ENCODE measurements around the gene CHORDC1.
"Not testable (repeated sequence)": the region's sequence is repeated elsewhere in the genome, so short reads cannot be mapped to it uniquely, and the experiment has no call there.

The CHORDC1 gene

DNA sequence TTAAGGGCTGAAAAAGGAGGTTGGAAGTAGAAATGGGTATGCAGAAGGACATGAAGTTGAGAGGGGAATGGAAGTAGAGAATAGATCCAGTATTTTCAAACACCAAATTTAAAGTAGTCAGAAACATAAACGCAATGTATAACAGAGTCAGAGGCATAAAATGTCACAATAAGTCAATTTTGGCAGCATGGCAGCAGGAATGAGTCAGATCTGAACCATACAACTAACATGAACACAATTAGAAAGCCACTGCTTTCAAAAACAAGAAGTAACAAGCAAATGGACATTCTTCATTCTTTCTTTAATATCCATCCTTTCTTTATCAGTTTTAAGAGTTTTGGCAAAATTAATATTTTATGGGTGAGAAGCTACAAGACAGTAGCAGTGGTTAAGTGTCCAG is 2.5 kb downstream of the CHORDC1 start:
- CTCF ChIA-PET, result interaction anchor here (0.7 to 1.1 kb wide), 2 partner anchors 15 to 1034 kb away, joined by 3 to 4 read pairs; no protein-coding TSS in a partner anchor
- DNase-seq (ENCODE audit: extremely low spot score), result no peak
- no peak for TF ChIP-seq FOXK2 (IDR thresholded peaks at IDR 0.05)
- TF ChIP-seq BHLHE40 (IDR thresholded peaks at IDR 0.05; ENCODE audit: borderline replicate concordance), result no peak
- TF ChIP-seq CTBP1 (IDR thresholded peaks at IDR 0.05; ENCODE audit: borderline replicate concordance), result no peak

DNA sequence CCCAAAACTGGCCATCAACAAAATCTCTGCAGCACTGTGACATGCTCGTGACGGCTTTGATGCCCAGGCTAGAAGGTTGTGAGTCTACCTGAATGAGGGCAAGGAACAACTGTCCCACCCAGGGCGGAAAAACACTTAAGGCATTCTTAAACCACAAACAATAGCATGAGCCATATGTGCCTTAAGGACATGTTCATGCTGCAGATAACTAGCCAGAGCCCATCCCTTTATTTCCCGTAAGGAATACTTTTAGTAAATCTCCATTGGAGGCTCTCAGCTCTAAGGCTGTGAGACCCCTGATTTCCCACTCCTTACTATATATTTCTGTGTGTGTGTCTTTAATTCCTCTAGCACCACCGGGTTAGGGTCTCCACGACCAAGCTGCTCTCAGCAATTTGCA is 3.4 kb downstream of the CHORDC1 start:
- POLR2A ChIA-PET, result no interaction called here
- CTCF ChIA-PET, result interaction anchor here (1.1 kb wide), 1 partner anchor 14 kb away, joined by 4 read pairs; no protein-coding TSS in a partner anchor
- no peak for DNase-seq (ENCODE audit: extremely low spot score)
- no peak for TF ChIP-seq CTBP1 (IDR thresholded peaks at IDR 0.05; ENCODE audit: borderline replicate concordance)
- TF ChIP-seq TARDBP (IDR thresholded peaks at IDR 0.05), result no peak
- TF ChIP-seq SUZ12 (IDR thresholded peaks at IDR 0.05), result no peak
- no peak for TF ChIP-seq FOXM1 (IDR thresholded peaks at IDR 0.05; ENCODE audit: borderline replicate concordance)
- TF ChIP-seq FOXA1 (IDR thresholded peaks at IDR 0.05), result no peak
- TF ChIP-seq, protein P1, sequence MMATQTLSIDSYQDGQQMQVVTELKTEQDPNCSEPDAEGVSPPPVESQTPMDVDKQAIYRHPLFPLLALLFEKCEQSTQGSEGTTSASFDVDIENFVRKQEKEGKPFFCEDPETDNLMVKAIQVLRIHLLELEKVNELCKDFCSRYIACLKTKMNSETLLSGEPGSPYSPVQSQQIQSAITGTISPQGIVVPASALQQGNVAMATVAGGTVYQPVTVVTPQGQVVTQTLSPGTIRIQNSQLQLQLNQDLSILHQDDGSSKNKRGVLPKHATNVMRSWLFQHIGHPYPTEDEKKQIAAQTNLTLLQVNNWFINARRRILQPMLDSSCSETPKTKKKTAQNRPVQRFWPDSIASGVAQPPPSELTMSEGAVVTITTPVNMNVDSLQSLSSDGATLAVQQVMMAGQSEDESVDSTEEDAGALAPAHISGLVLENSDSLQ (IDR thresholded peaks at IDR 0.05), result no peak
- no peak for TF ChIP-seq ELF4 (IDR thresholded peaks at IDR 0.05)
- no peak for TF ChIP-seq BHLHE40 (IDR thresholded peaks at IDR 0.05; ENCODE audit: borderline replicate concordance)
- TF ChIP-seq LEF1 (IDR thresholded peaks at IDR 0.05; ENCODE audit: borderline replicate concordance), result no peak
- TF ChIP-seq SP1 (IDR thresholded peaks at IDR 0.05), result no peak
- TF ChIP-seq HDGF (IDR thresholded peaks at IDR 0.05; ENCODE audit: borderline replicate concordance), result no peak
- TF ChIP-seq L3MBTL2 (conservative IDR thresholded peaks at IDR 0.05), result no peak

More for the DNA sequence above, 2.5 kb downstream of the CHORDC1 start:
- POLR2A ChIA-PET, result no interaction called here

DNA sequence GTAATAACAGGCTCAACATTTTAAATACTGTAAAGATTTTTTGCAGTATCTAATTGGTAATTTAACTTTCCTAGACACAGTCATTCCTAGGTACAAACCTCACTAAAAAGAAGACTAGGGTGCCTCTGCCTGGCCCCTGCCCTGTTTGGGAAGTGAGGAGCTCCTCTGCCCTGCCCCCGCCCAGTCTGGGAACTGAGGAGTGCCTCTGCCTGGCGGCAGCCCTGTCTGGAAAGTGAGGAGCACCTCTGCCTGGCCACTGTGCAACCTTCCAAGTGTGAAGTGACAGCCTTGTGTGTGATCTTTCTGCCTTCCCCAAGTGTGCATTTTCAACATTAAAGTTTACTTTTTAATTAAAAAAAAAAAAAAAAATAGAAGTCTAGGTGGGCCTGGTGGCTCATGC is 4.2 kb downstream of the CHORDC1 start:
- TF ChIP-seq NFRKB (IDR thresholded peaks at IDR 0.05), result no peak
- no peak for TF ChIP-seq FOXM1 (IDR thresholded peaks at IDR 0.05; ENCODE audit: borderline replicate concordance)
- TF ChIP-seq SP1 (IDR thresholded peaks at IDR 0.05), result no peak
- TF ChIP-seq FOXA1 (IDR thresholded peaks at IDR 0.05), result no peak
- TF ChIP-seq HDGF (IDR thresholded peaks at IDR 0.05; ENCODE audit: borderline replicate concordance), result no peak
- TF ChIP-seq L3MBTL2 (conservative IDR thresholded peaks at IDR 0.05), result no peak
- no peak for TF ChIP-seq LEF1 (IDR thresholded peaks at IDR 0.05; ENCODE audit: borderline replicate concordance)
- TF ChIP-seq FOXK2 (IDR thresholded peaks at IDR 0.05), result no peak
- TF ChIP-seq BHLHE40 (IDR thresholded peaks at IDR 0.05; ENCODE audit: borderline replicate concordance), result no peak
- ChIA-PET CTCF (interaction anchor here (1.3 kb wide), 1 partner anchor 22 kb away, joined by 3 read pairs; no protein-coding TSS in a partner anchor), POLR2A (no interaction called here)
- DNase-seq (ENCODE audit: extremely low spot score), result no peak

DNA sequence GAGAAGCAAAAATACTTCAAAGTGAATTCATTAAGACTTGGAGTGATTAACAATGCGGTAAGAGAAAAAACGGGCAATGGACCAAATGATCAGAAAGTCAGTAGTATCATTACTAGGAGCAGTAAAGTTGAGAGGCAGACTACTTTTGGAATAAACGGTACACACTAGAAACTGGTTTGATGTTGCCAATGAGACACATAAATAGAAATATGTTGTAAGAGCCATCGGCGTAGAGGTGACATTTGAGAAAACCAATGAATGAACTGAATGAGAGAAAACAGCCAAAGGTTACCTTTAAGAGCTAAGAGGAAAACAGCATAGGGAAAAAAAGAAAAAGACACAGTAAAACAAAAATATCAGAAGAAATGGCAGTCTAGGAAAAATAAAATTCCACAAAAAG is 6.2 kb downstream of the CHORDC1 start:
- CTCF ChIA-PET, result no interaction called here
- no peak for DNase-seq (ENCODE audit: extremely low spot score)

DNA sequence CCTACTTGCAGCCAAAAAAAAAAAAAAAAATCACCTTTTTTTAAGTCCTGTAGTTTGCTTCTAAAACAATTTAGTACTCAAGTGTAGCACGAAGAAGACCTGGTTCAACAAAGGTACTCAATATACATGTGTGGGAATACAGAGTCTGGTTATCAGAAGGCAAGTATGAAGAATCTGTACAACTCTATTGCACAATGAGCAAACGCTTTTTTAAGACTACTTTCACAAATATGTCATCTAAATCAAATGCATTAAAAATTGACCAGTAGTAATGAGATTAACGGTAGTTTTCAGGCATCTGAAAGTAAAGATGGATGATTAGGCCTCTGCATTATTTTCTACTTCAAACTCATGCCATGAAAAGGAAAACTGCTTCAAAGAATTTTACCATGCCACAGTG is 9.5 kb downstream of the CHORDC1 start:
- CTCF ChIA-PET, result interaction anchor here (1.1 kb wide), 1 partner anchor 8 kb away, joined by 5 read pairs; no protein-coding TSS in a partner anchor

More for the DNA sequence above, 6.2 kb downstream of the CHORDC1 start:
- TF ChIP-seq CTBP1 (IDR thresholded peaks at IDR 0.05; ENCODE audit: borderline replicate concordance), result no peak
- TF ChIP-seq, protein P1 (IDR thresholded peaks at IDR 0.05), result no peak
- no peak for TF ChIP-seq SP1 (IDR thresholded peaks at IDR 0.05)
- TF ChIP-seq LEF1 (IDR thresholded peaks at IDR 0.05; ENCODE audit: borderline replicate concordance), result no peak
- no peak for TF ChIP-seq FOXK2 (IDR thresholded peaks at IDR 0.05)
- TF ChIP-seq ELF4 (IDR thresholded peaks at IDR 0.05), result no peak
- no peak for TF ChIP-seq L3MBTL2 (conservative IDR thresholded peaks at IDR 0.05)
- no peak for TF ChIP-seq FOXA1 (IDR thresholded peaks at IDR 0.05)
- no peak for TF ChIP-seq BHLHE40 (IDR thresholded peaks at IDR 0.05; ENCODE audit: borderline replicate concordance)
- no peak for TF ChIP-seq SUZ12 (IDR thresholded peaks at IDR 0.05)
- no peak for TF ChIP-seq ARNT (IDR thresholded peaks at IDR 0.05)
- no peak for TF ChIP-seq TARDBP (IDR thresholded peaks at IDR 0.05)
- POLR2A ChIA-PET, result no interaction called here

DNA sequence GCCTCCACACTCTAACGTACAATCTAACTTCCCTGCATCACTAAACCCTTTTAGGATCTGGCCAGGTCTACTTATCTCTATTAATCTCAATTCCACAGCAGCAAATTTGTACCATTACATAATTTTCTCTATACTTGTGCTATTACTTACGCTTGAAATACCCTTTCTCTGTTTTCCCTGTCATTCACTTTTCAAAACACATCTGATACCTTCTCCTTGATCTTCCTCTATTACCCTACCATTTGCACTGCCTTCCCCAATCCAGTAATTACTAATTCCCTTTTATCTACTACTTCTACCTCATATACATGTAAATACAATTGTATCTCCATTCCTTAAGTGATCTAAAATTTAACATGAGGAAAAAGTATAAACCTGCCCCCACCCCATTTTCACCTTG is 14.0 kb downstream of the CHORDC1 start:
- no peak for DNase-seq (ENCODE audit: extremely low spot score)
- TF ChIP-seq ARNT (IDR thresholded peaks at IDR 0.05) (no peak), BHLHE40 (IDR thresholded peaks at IDR 0.05; ENCODE audit: borderline replicate concordance) (no peak), FOXK2 (IDR thresholded peaks at IDR 0.05) (no peak), ELF4 (IDR thresholded peaks at IDR 0.05) (no peak), SUZ12 (IDR thresholded peaks at IDR 0.05) (no peak), SP1 (IDR thresholded peaks at IDR 0.05) (no peak), CTBP1 (IDR thresholded peaks at IDR 0.05; ENCODE audit: borderline replicate concordance) (no peak), FOXA1 (IDR thresholded peaks at IDR 0.05) (no peak), LEF1 (IDR thresholded peaks at IDR 0.05; ENCODE audit: borderline replicate concordance) (no peak), FOXM1 (IDR thresholded peaks at IDR 0.05; ENCODE audit: borderline replicate concordance) (no peak), ZNF384 (IDR thresholded peaks at IDR 0.05) (no peak), HDGF (IDR thresholded peaks at IDR 0.05; ENCODE audit: borderline replicate concordance) (no peak), L3MBTL2 (conservative IDR thresholded peaks at IDR 0.05) (no peak), TARDBP (IDR thresholded peaks at IDR 0.05) (no peak), NFRKB (IDR thresholded peaks at IDR 0.05) (no peak)
- TF ChIP-seq, protein P1 (IDR thresholded peaks at IDR 0.05), result no peak
- POLR2A ChIA-PET, result no interaction called here
- CTCF ChIA-PET, result no interaction called here

More for the DNA sequence above, 9.5 kb downstream of the CHORDC1 start:
- POLR2A ChIA-PET, result no interaction called here
- DNase-seq (ENCODE audit: extremely low spot score), result no peak
- TF ChIP-seq ARNT (IDR thresholded peaks at IDR 0.05) (no peak), ZNF384 (IDR thresholded peaks at IDR 0.05) (no peak), FOXK2 (IDR thresholded peaks at IDR 0.05) (no peak)

DNA sequence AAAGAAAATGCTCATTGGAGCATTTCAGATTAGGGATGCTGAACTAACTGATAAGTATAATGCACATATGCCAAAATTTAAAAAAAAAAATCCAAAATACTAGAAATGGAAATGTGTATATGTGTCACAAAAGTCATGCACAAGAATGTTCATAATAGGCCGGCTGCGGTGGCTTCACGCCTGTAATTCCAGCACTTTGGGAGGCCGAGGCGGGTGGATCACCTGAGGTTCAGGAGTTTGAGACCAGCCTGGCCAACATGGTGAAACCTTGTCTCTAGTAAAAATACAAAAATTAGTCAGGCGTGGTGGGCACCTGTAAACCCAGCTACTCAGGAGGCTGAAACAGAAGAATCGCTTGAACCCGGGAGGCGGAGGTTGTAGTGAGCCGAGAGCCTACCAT is 14.9 kb downstream of the CHORDC1 start:
- POLR2A ChIA-PET; CTCF ChIA-PET; DNase-seq (ENCODE audit: extremely low spot score): not testable (repeated sequence)

Measured in HEK293T (cell line).